Nucleus accumbens (tissue), 56 donors: ENCODE results near the gene CRYGN.

Experiments
- DNase-seq, 56 donors: peaks; one replicate each; lab custom pipeline; 2025; lab: John Stamatoyannopoulos, UW

CRYGN gene

GRCh38 chr7:151383638-151384351, 56.1 kb downstream of the CRYGN start:
- DNase-seq: no peak

GRCh38 chr7:151382079-151382885, 57.7 kb downstream of the CRYGN start:
- no peak for DNase-seq

GRCh38 chr7:151381348-151382078, 58.4 kb downstream of the CRYGN start:
- DNase-seq: peak in 1 of 56 donors; percentile 49

GRCh38 chr7:151381098-151381347, 58.9 kb downstream of the CRYGN start:
- DNase-seq: no peak

GRCh38 chr7:151380199-151381097, 59.5 kb downstream of the CRYGN start:
- DNase-seq: no peak

GRCh38 chr7:151379534-151380198, 60.3 kb downstream of the CRYGN start:
- no peak for DNase-seq

GRCh38 chr7:151379193-151379520, 60.8 kb downstream of the CRYGN start:
- no peak for DNase-seq
